Measurements from ENCODE around the gene TLR8. TPM values are rescaled to one million over a fixed set of nuclear protein-coding genes. Genes with fewer than 3 reads are reported as not detected.

TLR8 gene
- total RNA-seq, 2 experiments from 2014 or later, result not detected

DNA sequence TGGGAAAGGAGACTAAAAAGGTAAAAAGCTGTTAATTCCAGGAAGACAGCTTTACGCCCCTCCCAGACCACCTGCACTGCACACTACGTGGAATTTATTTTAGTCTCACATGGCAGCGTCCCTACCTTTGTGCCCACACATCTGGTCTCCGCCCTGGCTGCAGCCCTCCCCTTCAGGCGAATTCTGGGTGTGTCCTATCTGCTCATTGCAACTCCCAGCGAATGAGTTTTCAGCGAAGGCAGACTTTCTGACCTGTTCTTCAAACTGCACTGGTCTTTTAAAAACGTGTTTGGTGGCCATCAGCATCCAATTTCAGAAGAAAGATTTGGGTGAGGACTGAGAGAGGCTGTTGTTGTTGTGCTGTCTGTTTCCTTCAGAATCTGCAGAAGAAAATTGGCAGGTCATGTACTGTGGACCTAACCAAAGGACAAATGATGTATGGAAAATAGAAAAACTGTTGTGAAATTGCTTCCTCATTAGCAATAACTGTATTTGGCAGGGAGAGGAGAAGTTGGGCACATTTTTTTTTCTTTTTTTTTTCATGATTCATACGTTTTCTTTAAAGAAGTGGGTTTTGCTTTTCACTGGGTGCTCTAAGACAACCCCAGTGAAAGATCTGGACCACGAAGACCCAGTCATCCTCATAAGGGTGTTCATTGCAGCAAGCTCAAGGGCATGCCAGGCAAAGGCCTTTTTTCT, 4.2 kb downstream of the TLR8 start:
- H3K36me3 Mint-ChIP-seq, result no peaks in the 10 kb centered on the region
- peaks cover 8% of the 10 kb centered on the region for H3K4me1 Mint-ChIP-seq
- no peak for ATAC-seq
- H3K27me3 Mint-ChIP-seq, result peaks cover 2% of the 10 kb centered on the region
- DNase-seq, result no peak
- H3K9me3 Mint-ChIP-seq (ENCODE audit: low read depth), result no peaks in the 10 kb centered on the region
- no peak overlapping the region for H3K27ac Mint-ChIP-seq
- no peak overlapping the region for H3K4me3 Mint-ChIP-seq
- CTCF ChIA-PET, result interaction anchor here (0.6 to 0.9 kb wide), 2 partner anchors 10 to 139 kb away, joined by 3 to 4 read pairs; no protein-coding TSS in a partner anchor

DNA sequence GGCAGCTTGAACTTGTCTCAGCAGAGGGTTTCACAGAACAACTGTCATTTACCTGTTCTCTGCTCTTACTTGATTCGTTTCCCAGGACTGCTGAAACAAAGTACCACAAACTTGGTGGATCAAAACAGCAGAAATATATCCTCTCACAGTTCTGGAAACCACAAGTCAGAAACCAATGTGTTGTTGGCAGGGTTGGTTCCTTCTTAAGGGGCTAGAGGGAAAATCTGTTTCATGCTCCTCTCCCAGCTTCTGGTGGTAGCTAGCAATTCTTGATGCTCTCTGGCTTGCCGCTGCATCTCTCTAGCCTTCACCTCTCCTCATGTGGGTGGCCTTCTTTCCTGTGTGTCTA, 4.7 kb downstream of the TLR8 start:
- no peak overlapping the region for H3K27ac Mint-ChIP-seq
- ATAC-seq (no peak), DNase-seq (no peak)
- CTCF ChIA-PET, result interaction anchor here (0.9 kb wide), 1 partner anchor 140 kb away, joined by 3 read pairs; no protein-coding TSS in a partner anchor
- H3K9me3 Mint-ChIP-seq (ENCODE audit: low read depth), result no peaks in the 10 kb centered on the region
- H3K4me1 Mint-ChIP-seq, result peaks cover 8% of the 10 kb centered on the region
- H3K27me3 Mint-ChIP-seq, result peaks cover 2% of the 10 kb centered on the region
- no peak overlapping the region for H3K4me3 Mint-ChIP-seq
- H3K36me3 Mint-ChIP-seq, result no peaks in the 10 kb centered on the region

- Mint-ChIP-seq H3K36me3 (no peaks in the 10 kb centered on the region), H3K4me3 (no peak overlapping the region), H3K4me1 (peaks cover 10% of the 10 kb centered on the region), H3K27ac (no peak overlapping the region), H3K9me3 (ENCODE audit: low read depth) (no peaks in the 10 kb centered on the region), H3K27me3 (peaks cover 2% of the 10 kb centered on the region)
- DNase-seq (no peak), ATAC-seq (no peak)
- CTCF ChIA-PET, result no interaction called here
These were observed 6.5 kb downstream of the TLR8 start for GRCh38 chrX:12912791-12913482.

- DNase-seq, result no peak
- H3K9me3 Mint-ChIP-seq (ENCODE audit: low read depth), result no peaks in the 10 kb centered on the region
- no peak overlapping the region for H3K27ac Mint-ChIP-seq
- CTCF ChIA-PET, result interaction anchor here (1.2 kb wide), 1 partner anchor 103 kb away, joined by 3 read pairs; no protein-coding TSS in a partner anchor
- no peaks in the 10 kb centered on the region for H3K36me3 Mint-ChIP-seq
- ATAC-seq, result no peak
- H3K4me1 Mint-ChIP-seq, result peaks cover 15% of the 10 kb centered on the region
- no peak overlapping the region for H3K4me3 Mint-ChIP-seq
- peaks cover 6% of the 10 kb centered on the region for H3K27me3 Mint-ChIP-seq
These were observed 11.3 kb downstream of the TLR8 start for GRCh38 chrX:12917753-12918152.

DNA sequence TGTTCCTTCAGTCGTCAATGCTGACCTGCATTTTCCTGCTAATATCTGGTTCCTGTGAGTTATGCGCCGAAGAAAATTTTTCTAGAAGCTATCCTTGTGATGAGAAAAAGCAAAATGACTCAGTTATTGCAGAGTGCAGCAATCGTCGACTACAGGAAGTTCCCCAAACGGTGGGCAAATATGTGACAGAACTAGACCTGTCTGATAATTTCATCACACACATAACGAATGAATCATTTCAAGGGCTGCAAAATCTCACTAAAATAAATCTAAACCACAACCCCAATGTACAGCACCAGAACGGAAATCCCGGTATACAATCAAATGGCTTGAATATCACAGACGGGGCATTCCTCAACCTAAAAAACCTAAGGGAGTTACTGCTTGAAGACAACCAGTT, 12.6 kb downstream of the TLR8 start:
- H3K4me1 Mint-ChIP-seq, result peaks cover 15% of the 10 kb centered on the region
- ATAC-seq (peak; percentile 49), DNase-seq (no peak)
- H3K9me3 Mint-ChIP-seq (ENCODE audit: low read depth), result no peaks in the 10 kb centered on the region
- CTCF ChIA-PET, result interaction anchor here (1.2 kb wide), 1 partner anchor 105 kb away, joined by 3 read pairs; no protein-coding TSS in a partner anchor
- no peak overlapping the region for H3K27ac Mint-ChIP-seq
- H3K27me3 Mint-ChIP-seq, result peaks cover 6% of the 10 kb centered on the region
- no peak overlapping the region for H3K4me3 Mint-ChIP-seq
- no peaks in the 10 kb centered on the region for H3K36me3 Mint-ChIP-seq

- Mint-ChIP-seq H3K27ac (no peak overlapping the region), H3K4me1 (peaks cover 15% of the 10 kb centered on the region), H3K9me3 (ENCODE audit: low read depth) (no peaks in the 10 kb centered on the region), H3K27me3 (peaks cover 6% of the 10 kb centered on the region), H3K36me3 (no peaks in the 10 kb centered on the region), H3K4me3 (no peak overlapping the region)
- DNase-seq, result no peak
- CTCF ChIA-PET, result no interaction called here
- ATAC-seq, result no peak
These were observed 13.2 kb downstream of the TLR8 start for GRCh38 chrX:12919620-12920019.

DNA sequence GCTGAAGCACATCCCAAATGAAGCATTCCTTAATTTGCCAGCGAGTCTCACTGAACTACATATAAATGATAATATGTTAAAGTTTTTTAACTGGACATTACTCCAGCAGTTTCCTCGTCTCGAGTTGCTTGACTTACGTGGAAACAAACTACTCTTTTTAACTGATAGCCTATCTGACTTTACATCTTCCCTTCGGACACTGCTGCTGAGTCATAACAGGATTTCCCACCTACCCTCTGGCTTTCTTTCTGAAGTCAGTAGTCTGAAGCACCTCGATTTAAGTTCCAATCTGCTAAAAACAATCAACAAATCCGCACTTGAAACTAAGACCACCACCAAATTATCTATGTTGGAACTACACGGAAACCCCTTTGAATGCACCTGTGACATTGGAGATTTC, 14.6 kb downstream of the TLR8 start:
- peaks cover 6% of the 10 kb centered on the region for H3K27me3 Mint-ChIP-seq
- no peaks in the 10 kb centered on the region for H3K36me3 Mint-ChIP-seq
- peaks cover 15% of the 10 kb centered on the region for H3K4me1 Mint-ChIP-seq
- no peaks in the 10 kb centered on the region for H3K9me3 Mint-ChIP-seq (ENCODE audit: low read depth)
- H3K27ac Mint-ChIP-seq, result no peak overlapping the region
- no peak for DNase-seq
- no peak for ATAC-seq
- no peak overlapping the region for H3K4me3 Mint-ChIP-seq
- CTCF ChIA-PET, result no interaction called here

- DNase-seq, result no peak
- H3K4me1 Mint-ChIP-seq, result peaks cover 13% of the 10 kb centered on the region
- CTCF ChIA-PET, result interaction anchor here (1.0 kb wide), 1 partner anchor 25 kb away, joined by 3 read pairs; no protein-coding TSS in a partner anchor
- H3K27me3 Mint-ChIP-seq, result peaks cover 6% of the 10 kb centered on the region
- no peak overlapping the region for H3K4me3 Mint-ChIP-seq
- H3K27ac Mint-ChIP-seq, result no peak overlapping the region
- no peaks in the 10 kb centered on the region for H3K9me3 Mint-ChIP-seq (ENCODE audit: low read depth)
- ATAC-seq, result no peak
- no peaks in the 10 kb centered on the region for H3K36me3 Mint-ChIP-seq
These were observed 15.6 kb downstream of the TLR8 start for GRCh38 chrX:12921886-12922598.

- no peak overlapping the region for H3K4me3 Mint-ChIP-seq
- ATAC-seq (no peak), DNase-seq (no peak)
- no peaks in the 10 kb centered on the region for H3K9me3 Mint-ChIP-seq (ENCODE audit: low read depth)
- CTCF ChIA-PET, result interaction anchor here (1.0 kb wide), 1 partner anchor 24 kb away, joined by 3 read pairs; no protein-coding TSS in a partner anchor
- H3K36me3 Mint-ChIP-seq, result no peaks in the 10 kb centered on the region
- H3K4me1 Mint-ChIP-seq, result peaks cover 13% of the 10 kb centered on the region
- H3K27me3 Mint-ChIP-seq, result peaks cover 6% of the 10 kb centered on the region
- no peak overlapping the region for H3K27ac Mint-ChIP-seq
These were observed 16.1 kb downstream of the TLR8 start for GRCh38 chrX:12922599-12922919.

DNA sequence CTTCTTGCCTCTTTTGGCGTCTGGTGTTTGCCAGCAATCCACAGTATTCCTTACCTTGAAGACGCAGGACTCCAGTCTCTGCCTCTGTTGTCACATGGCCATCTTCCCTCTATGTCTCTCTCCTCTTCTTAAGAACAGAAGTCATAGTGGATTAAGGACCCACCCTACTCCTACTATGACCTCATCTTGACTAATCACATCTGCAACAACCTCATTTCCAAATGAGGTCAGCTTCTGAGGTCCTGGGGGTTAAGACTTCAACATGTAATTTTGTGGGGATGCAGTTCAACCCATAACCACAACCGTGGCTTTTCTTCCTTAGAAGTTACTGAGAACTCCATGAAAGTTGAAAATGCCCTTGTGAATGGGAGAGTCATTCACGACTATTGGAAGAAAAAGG, 23.3 kb downstream of the TLR8 start:
- ATAC-seq (no peak), DNase-seq (no peak)
- no peaks in the 10 kb centered on the region for H3K9me3 Mint-ChIP-seq (ENCODE audit: low read depth)
- no peak overlapping the region for H3K27ac Mint-ChIP-seq
- H3K27me3 Mint-ChIP-seq, result no peaks in the 10 kb centered on the region
- CTCF ChIA-PET, result no interaction called here
- H3K4me1 Mint-ChIP-seq, result peaks cover 14% of the 10 kb centered on the region
- H3K4me3 Mint-ChIP-seq, result no peak overlapping the region
- no peaks in the 10 kb centered on the region for H3K36me3 Mint-ChIP-seq

DNA sequence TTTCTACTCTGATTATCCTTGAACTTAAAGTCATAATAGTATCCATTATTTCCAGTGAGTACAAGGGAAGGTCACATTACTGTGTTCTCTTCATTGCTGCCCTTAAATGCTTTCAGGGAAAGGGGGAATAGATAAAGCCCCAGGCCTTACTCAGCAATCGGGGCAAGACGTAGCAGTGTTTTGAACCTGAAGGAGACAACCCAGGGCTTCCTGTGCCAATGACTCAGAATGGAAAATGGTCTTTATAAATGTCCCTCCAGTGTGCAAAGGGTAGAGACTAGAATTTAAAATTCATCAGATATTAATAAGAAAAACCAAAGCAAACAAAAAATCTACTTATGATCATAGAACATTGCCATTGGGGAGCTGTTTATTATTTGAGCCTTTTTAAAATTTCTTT, 23.7 kb downstream of the TLR8 start:
- Mint-ChIP-seq H3K36me3 (no peaks in the 10 kb centered on the region), H3K4me1 (peaks cover 14% of the 10 kb centered on the region), H3K27me3 (no peaks in the 10 kb centered on the region), H3K9me3 (ENCODE audit: low read depth) (peaks cover 2% of the 10 kb centered on the region), H3K4me3 (no peak overlapping the region), H3K27ac (no peak overlapping the region)
- no peak for DNase-seq
- no peak for ATAC-seq
- CTCF ChIA-PET, result no interaction called here

DNA sequence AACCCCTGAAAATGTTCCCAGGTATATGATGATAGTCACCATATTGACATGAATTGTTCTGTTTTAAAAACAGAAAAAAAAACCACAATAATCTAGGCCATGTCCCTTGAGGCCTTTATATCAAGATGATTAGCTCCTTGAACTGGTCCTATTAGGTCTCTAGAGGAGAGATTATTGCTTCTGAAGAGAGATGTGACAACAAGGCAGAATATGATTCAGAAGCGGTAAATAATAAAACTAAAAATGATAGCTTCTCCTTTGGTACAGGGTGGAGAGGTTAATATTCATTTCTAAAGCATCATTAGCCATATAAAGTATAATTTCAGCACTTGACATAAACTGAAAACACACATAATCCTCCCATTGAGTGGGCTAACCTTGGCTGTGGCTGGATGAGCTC, 25.8 kb downstream of the TLR8 start:
- Mint-ChIP-seq H3K27ac (no peak overlapping the region), H3K9me3 (ENCODE audit: low read depth) (peaks cover 4% of the 10 kb centered on the region), H3K27me3 (no peaks in the 10 kb centered on the region), H3K4me3 (no peak overlapping the region), H3K36me3 (no peaks in the 10 kb centered on the region), H3K4me1 (peaks cover 14% of the 10 kb centered on the region)
- CTCF ChIA-PET, result interaction anchor here (1.3 kb wide), 1 partner anchor 15 kb away, joined by 5 read pairs; no protein-coding TSS in a partner anchor
- ATAC-seq (no peak), DNase-seq (no peak)

GRCh38 chrX:12934850-12935249, 28.4 kb downstream of the TLR8 start:
- Mint-ChIP-seq H3K4me3 (no peak overlapping the region), H3K36me3 (no peaks in the 10 kb centered on the region), H3K4me1 (peaks cover 9% of the 10 kb centered on the region), H3K9me3 (ENCODE audit: low read depth) (peaks cover 4% of the 10 kb centered on the region), H3K27ac (no peak overlapping the region), H3K27me3 (no peaks in the 10 kb centered on the region)
- DNase-seq (no peak), ATAC-seq (no peak)
- CTCF ChIA-PET, result interaction anchor here (1.6 kb wide), 1 partner anchor 11 kb away, joined by 8 read pairs; no protein-coding TSS in a partner anchor

Measured in activated CD8-positive, alpha-beta memory T cell treated with anti-CD3 and anti-CD28 coated beads, Interleukin-2, amount 10 ng/mL, durations not matched to agents 7 days and 5 days (primary cell).